ENCODE data around the gene PAH. TPM values are rescaled to one million over a fixed set of nuclear protein-coding genes. Genes with fewer than 3 reads are reported as not detected.
A peak's percentile ranks its signal among the peaks of the same experiment; 100 is the strongest.
"Not testable (repeated sequence)": the region's sequence is repeated elsewhere in the genome, so short reads cannot be mapped to it uniquely, and the experiment has no call there.

PAH gene
- total RNA-seq, 2 experiments from 2014 or later, result not detected

DNA sequence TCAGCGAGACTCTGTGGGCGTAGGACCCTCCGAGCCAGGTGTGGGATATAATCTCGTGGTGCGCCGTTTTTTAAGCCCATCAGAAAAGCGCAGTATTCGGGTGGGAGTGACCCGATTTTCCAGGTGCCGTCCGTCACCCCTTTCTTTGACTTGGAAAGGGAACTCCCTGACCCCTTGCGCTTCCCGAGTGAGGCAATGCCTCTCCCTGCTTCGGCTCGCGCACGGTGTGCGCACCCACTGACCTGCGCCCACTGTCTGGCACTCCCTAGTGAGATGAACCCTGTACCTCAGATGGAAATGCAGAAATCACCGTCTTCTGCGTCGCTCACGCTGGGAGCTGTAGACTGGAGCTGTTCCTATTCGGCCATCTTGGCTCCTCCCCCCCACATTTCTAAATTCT is 84.2 kb downstream of the PAH start:
- H3K9me3 Mint-ChIP-seq; H3K36me3 Mint-ChIP-seq; DNase-seq; POLR2A ChIA-PET; H3K27me3 Mint-ChIP-seq; H3K4me3 Mint-ChIP-seq; H3K27ac Mint-ChIP-seq; intact Hi-C loops (cut with micrococcal nuclease); CTCF ChIA-PET; H3K4me1 Mint-ChIP-seq (ENCODE audit: low read depth): not testable (repeated sequence)

- Mint-ChIP-seq H3K27me3 (peaks cover 11% of the 10 kb centered on the region), H3K9me3 (no peaks in the 10 kb centered on the region), H3K27ac (no peak overlapping the region)
Measured at GRCh38 chr12:102824218-102824835, 92.7 kb downstream of the PAH start.

GRCh38 chr12:102821149-102821548 is 95.9 kb downstream of the PAH start:
- Mint-ChIP-seq H3K27me3 (peaks cover 11% of the 10 kb centered on the region), H3K4me3 (no peak overlapping the region), H3K4me1 (ENCODE audit: low read depth) (no peaks in the 10 kb centered on the region), H3K36me3 (no peaks in the 10 kb centered on the region), H3K27ac (no peak overlapping the region), H3K9me3 (no peaks in the 10 kb centered on the region)
- ChIA-PET CTCF (interaction anchor here (0.6 kb wide), 1 partner anchor 330 kb away, joined by 3 read pairs; no protein-coding TSS in a partner anchor), POLR2A (no interaction called here)
- DNase-seq, result no peak
- intact Hi-C loops (cut with micrococcal nuclease), result no loop called here

More at GRCh38 chr12:102824218-102824835, 92.7 kb downstream of the PAH start:
- POLR2A ChIA-PET, result no interaction called here
- Mint-ChIP-seq H3K4me3 (no peak overlapping the region), H3K36me3 (no peaks in the 10 kb centered on the region), H3K4me1 (ENCODE audit: low read depth) (no peaks in the 10 kb centered on the region)
- peak; percentile 11 for DNase-seq
- intact Hi-C loops (cut with micrococcal nuclease), result no loop called here
- CTCF ChIA-PET, result no interaction called here

- intact Hi-C loops (cut with micrococcal nuclease), result no loop called here
- CTCF ChIA-PET, result interaction anchor here (0.7 to 1.6 kb wide), 6 partner anchors 8 to 647 kb away, joined by 3 to 5 read pairs (median 4); no protein-coding TSS in a partner anchor
- POLR2A ChIA-PET, result no interaction called here
Measured at GRCh38 chr12:102816816-102817434, 100.1 kb downstream of the PAH start.

DNA sequence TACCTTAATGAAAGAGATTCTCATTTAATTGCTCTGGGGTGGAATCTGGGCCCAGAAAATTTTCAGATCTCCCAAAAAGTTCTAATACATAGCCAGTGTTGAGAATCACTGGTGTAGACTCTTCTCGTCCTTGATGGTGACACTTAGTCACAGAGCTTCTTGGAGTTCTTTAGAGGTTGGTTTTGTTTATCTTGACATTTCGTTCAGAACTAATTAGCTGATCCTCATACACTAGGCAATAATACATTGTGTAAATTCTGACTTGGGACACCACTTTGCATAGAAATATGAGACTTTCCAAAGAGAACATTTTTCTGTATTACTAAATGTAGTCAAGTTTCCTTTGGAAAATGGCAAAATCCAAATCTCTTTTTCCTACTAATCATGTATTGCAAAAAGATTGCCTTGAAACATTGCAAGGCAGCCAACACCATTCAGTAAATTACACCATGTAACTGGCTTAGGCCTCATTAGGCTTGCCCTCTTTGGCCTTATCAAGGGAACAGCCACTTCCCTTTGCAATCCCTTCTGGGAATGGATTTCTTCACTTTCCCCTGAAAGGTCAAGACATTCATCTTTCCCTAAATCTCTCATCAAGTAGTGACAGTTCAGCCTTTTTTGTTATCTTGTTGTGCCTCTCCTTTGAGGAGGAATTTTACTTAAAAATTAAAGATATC is 102.2 kb downstream of the PAH start:
- H3K9me3 Mint-ChIP-seq, result no peaks in the 10 kb centered on the region
- DNase-seq, result no peak
- POLR2A ChIA-PET, result no interaction called here
- H3K27ac Mint-ChIP-seq, result no peak overlapping the region
- H3K4me1 Mint-ChIP-seq (ENCODE audit: low read depth), result no peaks in the 10 kb centered on the region
- H3K27me3 Mint-ChIP-seq, result no peaks in the 10 kb centered on the region
- intact Hi-C loops (cut with micrococcal nuclease), result no loop called here
- no peaks in the 10 kb centered on the region for H3K36me3 Mint-ChIP-seq
- H3K4me3 Mint-ChIP-seq, result no peak overlapping the region
- CTCF ChIA-PET, result no interaction called here

More at GRCh38 chr12:102816816-102817434, 100.1 kb downstream of the PAH start:
- no peaks in the 10 kb centered on the region for H3K9me3 Mint-ChIP-seq
- no peak for DNase-seq
- H3K4me1 Mint-ChIP-seq (ENCODE audit: low read depth), result no peaks in the 10 kb centered on the region
- no peaks in the 10 kb centered on the region for H3K27me3 Mint-ChIP-seq
- no peaks in the 10 kb centered on the region for H3K36me3 Mint-ChIP-seq
- H3K4me3 Mint-ChIP-seq, result no peak overlapping the region
- H3K27ac Mint-ChIP-seq, result no peak overlapping the region

DNA sequence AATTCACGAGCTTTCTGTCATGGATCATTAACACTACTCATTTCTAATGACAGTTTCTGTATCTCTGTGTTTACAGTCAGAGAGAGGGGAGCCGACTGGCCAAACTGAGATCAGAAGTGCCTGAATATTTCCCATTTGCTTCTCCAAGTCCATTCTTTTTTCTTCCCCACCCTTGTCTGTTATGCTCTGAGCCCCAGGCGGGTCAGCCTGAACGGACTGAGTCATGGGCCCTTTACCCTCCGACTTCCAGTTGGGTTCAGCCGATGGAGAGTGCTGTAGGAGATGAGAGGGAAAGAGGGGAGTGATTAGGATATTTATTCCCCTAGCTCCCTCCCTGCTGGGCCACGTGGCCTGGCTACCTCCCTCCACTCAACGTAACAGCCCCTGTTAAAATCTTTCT is 104.7 kb downstream of the PAH start:
- H3K4me1 Mint-ChIP-seq (ENCODE audit: low read depth), result no peaks in the 10 kb centered on the region
- H3K9me3 Mint-ChIP-seq, result no peaks in the 10 kb centered on the region
- peaks cover under 1% of the 10 kb centered on the region for H3K27me3 Mint-ChIP-seq
- intact Hi-C loops (cut with micrococcal nuclease), result no loop called here
- no peak overlapping the region for H3K27ac Mint-ChIP-seq
- POLR2A ChIA-PET, result no interaction called here
- CTCF ChIA-PET, result no interaction called here
- no peak for DNase-seq
- no peaks in the 10 kb centered on the region for H3K36me3 Mint-ChIP-seq
- H3K4me3 Mint-ChIP-seq, result no peak overlapping the region

DNA sequence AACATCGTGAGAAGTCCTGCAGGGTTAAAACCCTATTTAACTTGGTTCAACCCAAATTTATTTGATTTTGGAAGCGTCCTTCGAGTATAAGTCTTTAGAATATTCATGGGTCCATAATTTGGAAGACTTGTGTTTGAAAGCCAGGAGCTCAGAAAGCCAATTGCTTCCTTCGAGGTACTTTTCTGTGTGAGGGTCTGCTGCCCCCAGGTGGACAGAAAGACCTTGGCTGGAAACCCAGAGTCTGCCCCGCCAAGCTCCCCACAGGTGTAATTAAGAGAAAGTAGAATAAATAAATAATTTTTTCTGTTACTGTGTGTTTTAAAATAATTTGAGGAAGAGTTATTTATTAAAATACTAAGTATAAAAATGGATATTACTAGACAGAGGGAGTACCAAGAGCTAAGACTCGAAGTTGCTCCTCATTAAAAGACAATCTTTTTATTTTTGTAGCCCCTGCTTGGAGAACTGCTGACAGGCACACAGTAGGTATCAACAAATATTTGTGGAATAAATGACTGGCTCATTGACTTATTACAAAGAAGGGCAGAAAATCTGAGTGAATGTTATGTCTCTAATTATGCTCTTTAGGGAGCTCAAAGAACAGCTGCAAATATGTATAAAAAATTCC is 105.8 kb downstream of the PAH start:
- no peak overlapping the region for H3K4me3 Mint-ChIP-seq
- ChIA-PET POLR2A (interaction anchor here (0.8 kb wide), 1 partner anchor 11 kb away, joined by 3 read pairs; no protein-coding TSS in a partner anchor), CTCF (interaction anchor here (0.6 to 1.3 kb wide), 5 partner anchors 145 to 869 kb away, joined by 3 to 4 read pairs (median 3); no protein-coding TSS in a partner anchor)
- peak; percentile 30 for DNase-seq
- no peaks in the 10 kb centered on the region for H3K4me1 Mint-ChIP-seq (ENCODE audit: low read depth)
- H3K27me3 Mint-ChIP-seq, result peaks cover 1% of the 10 kb centered on the region
- H3K9me3 Mint-ChIP-seq, result no peaks in the 10 kb centered on the region
- intact Hi-C loops (cut with micrococcal nuclease), result loop anchor here (2.0 kb wide), 1 partner anchor 870 kb away; no protein-coding TSS in a partner anchor
- H3K36me3 Mint-ChIP-seq, result no peaks in the 10 kb centered on the region
- no peak overlapping the region for H3K27ac Mint-ChIP-seq

- POLR2A ChIA-PET, result no interaction called here
- Mint-ChIP-seq H3K36me3 (no peaks in the 10 kb centered on the region), H3K4me1 (ENCODE audit: low read depth) (no peaks in the 10 kb centered on the region), H3K4me3 (no peak overlapping the region), H3K27me3 (peaks cover 1% of the 10 kb centered on the region), H3K27ac (no peak overlapping the region), H3K9me3 (no peaks in the 10 kb centered on the region)
- no peak for DNase-seq
- intact Hi-C loops (cut with micrococcal nuclease), result no loop called here
- CTCF ChIA-PET, result interaction anchor here (1.0 kb wide), 1 partner anchor 9 kb away, joined by 5 read pairs; no protein-coding TSS in a partner anchor
Measured at GRCh38 chr12:102808412-102808811, 108.6 kb downstream of the PAH start.

- H3K4me1 Mint-ChIP-seq (ENCODE audit: low read depth), result no peaks in the 10 kb centered on the region
- POLR2A ChIA-PET, result no interaction called here
- CTCF ChIA-PET, result no interaction called here
- intact Hi-C loops (cut with micrococcal nuclease), result no loop called here
- no peak for DNase-seq
- H3K4me3 Mint-ChIP-seq, result no peak overlapping the region
- H3K27me3 Mint-ChIP-seq, result peaks cover 1% of the 10 kb centered on the region
- no peaks in the 10 kb centered on the region for H3K36me3 Mint-ChIP-seq
- no peaks in the 10 kb centered on the region for H3K9me3 Mint-ChIP-seq
- H3K27ac Mint-ChIP-seq, result no peak overlapping the region
Measured at GRCh38 chr12:102806592-102806991, 110.5 kb downstream of the PAH start.

DNA sequence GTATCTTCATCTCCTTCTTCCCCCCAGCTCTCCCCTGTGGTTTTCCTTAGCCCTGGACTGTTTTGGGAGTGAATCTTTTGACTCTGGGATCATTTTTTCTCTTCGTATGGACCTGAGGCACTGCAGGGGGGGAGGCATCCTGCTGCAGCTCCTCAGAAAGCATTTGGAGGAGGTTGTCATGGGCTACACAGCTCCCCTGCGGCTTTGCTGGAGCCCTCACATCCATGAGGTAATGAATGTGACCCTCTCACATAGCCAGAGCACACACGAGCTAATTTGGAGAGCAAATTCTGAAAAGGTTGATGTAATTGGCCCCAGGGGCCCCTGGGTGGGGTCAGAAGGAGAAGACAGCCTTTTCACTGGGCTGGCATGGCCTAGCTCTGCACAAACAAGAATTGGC is 110.9 kb downstream of the PAH start:
- POLR2A ChIA-PET, result no interaction called here
- no peaks in the 10 kb centered on the region for H3K4me1 Mint-ChIP-seq (ENCODE audit: low read depth)
- H3K36me3 Mint-ChIP-seq, result no peaks in the 10 kb centered on the region
- peaks cover 1% of the 10 kb centered on the region for H3K27me3 Mint-ChIP-seq
- CTCF ChIA-PET, result no interaction called here
- DNase-seq, result no peak
- H3K4me3 Mint-ChIP-seq, result no peak overlapping the region
- intact Hi-C loops (cut with micrococcal nuclease), result no loop called here
- no peaks in the 10 kb centered on the region for H3K9me3 Mint-ChIP-seq
- H3K27ac Mint-ChIP-seq, result no peak overlapping the region

DNA sequence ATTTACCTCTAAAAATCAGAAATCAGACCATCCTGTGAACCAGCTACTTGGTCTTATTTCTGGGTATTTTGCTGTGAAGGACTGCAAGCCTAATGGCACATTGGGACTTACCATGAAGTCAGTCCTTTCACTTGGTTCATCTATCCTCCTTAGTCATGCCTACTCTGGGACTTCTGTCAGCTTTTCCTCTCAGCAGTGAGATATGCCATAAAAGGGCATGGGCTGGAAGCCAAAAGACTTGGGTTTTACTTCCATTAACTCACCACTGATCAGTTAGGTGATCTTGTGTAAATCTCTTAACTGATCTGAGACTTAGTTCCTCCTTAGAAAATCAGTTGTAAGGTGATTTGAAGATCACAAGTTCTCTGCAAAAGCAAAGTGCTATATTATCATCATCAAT is 116.5 kb downstream of the PAH start:
- intact Hi-C loops (cut with micrococcal nuclease), result no loop called here
- CTCF ChIA-PET, result no interaction called here
- Mint-ChIP-seq H3K27me3 (no peaks in the 10 kb centered on the region), H3K4me1 (ENCODE audit: low read depth) (no peaks in the 10 kb centered on the region), H3K9me3 (no peaks in the 10 kb centered on the region), H3K4me3 (no peak overlapping the region), H3K27ac (no peak overlapping the region), H3K36me3 (no peaks in the 10 kb centered on the region)
- POLR2A ChIA-PET, result no interaction called here
- DNase-seq, result no peak

GRCh38 chr12:102799229-102799628 is 117.8 kb downstream of the PAH start:
- DNase-seq, result no peak
- ChIA-PET POLR2A (no interaction called here), CTCF (no interaction called here)
- Mint-ChIP-seq H3K27ac (no peak overlapping the region), H3K27me3 (no peaks in the 10 kb centered on the region), H3K4me1 (ENCODE audit: low read depth) (no peaks in the 10 kb centered on the region), H3K36me3 (no peaks in the 10 kb centered on the region), H3K4me3 (no peak overlapping the region), H3K9me3 (no peaks in the 10 kb centered on the region)
- intact Hi-C loops (cut with micrococcal nuclease), result no loop called here

Data from activated CD4-positive, alpha-beta memory T cell treated with anti-CD3 and anti-CD28 coated beads for 36 hours (primary cell).